ENCODE results near the gene ZNF133.

ZNF133 gene

DNA sequence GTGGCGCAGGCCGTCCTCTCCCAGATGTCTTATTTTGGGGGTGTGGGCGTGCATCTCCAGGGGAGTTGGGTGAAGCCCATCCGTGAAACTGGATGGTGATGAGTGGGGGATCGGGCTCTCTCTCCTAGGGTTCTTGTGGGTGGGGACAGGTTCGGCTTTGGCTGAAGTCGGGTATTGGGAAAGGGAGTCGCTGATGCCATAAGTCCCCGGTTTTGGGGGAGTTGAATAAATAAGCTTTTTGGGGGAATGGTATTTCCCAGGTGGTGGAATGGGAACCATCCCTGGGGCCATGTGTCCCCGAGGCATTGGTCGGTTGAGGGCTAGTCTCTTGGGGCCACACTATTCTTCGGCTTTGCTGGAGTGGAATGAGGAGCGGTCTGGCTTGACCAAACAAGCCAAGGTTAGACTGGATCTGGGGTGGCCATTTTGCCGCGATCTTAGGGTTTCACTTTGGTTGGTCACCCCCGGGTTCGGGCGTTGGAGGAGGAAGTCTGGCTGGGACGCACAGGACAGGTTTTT lies 481 bp downstream of the ZNF133 start:
- TF ChIP-seq, protein P1, sequence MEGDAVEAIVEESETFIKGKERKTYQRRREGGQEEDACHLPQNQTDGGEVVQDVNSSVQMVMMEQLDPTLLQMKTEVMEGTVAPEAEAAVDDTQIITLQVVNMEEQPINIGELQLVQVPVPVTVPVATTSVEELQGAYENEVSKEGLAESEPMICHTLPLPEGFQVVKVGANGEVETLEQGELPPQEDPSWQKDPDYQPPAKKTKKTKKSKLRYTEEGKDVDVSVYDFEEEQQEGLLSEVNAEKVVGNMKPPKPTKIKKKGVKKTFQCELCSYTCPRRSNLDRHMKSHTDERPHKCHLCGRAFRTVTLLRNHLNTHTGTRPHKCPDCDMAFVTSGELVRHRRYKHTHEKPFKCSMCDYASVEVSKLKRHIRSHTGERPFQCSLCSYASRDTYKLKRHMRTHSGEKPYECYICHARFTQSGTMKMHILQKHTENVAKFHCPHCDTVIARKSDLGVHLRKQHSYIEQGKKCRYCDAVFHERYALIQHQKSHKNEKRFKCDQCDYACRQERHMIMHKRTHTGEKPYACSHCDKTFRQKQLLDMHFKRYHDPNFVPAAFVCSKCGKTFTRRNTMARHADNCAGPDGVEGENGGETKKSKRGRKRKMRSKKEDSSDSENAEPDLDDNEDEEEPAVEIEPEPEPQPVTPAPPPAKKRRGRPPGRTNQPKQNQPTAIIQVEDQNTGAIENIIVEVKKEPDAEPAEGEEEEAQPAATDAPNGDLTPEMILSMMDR (IDR thresholded peaks at IDR 0.05): no peak

DNA sequence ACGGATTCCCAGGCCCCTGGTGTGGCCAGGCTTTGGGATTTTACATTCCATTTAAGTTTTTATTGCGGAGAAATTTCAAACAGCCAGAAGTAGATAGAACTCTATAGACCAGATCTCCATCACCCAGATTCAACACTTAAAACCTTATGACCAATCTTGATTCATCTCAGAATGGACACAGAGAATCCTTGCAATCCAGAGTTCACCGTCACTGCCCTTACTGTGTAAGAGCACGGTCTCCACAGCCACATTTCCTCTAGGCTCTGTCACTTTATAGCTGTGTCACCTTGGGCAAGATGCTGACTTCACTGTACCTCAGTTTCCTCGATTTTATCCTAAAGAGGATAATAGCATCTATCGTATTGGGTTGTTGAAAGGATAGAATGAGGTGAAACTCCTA lies 979 bp downstream of the ZNF133 start:
- TF ChIP-seq, protein P1 (IDR thresholded peaks at IDR 0.05): no peak

DNA sequence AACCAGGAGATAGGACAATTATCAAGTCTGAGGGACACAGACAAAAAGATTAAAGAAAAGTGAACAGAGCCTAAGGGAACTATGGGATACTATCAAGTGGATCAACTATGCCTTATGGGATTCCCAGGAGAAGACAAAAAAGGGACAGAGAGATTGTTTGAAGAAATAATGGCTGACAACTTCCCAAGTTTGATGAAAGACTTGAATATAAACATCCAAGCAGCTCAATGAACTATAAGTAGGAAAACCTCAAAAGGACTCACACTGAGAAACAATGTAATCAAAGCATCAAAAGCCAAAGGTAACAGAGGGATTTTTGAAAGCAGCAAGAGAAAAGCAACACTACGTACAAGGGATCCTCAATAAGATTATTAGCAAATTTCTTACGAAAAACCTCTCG lies 11.0 kb downstream of the ZNF133 start:
- TF ChIP-seq, protein P1 (IDR thresholded peaks at IDR 0.05): no peak

DNA sequence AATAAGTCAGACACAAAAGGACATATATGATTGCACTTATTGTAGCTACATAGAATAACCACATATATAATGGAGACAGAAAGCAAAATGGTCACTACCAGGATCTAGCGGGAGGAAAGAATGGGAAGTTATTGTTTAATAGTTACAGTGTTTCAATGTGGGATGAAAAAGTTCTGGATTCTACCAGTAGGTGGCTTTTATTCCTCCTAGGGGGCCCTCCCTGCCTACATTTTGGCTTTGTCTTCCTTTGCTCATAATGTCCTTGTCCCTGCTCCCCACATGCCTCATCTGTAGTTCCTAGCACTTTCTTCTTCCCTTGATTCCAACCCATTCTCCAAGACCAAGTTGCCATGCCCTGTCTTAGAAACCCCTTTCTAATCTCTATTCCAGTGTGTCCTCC lies 16.3 kb downstream of the ZNF133 start:
- TF ChIP-seq, protein P1 (IDR thresholded peaks at IDR 0.05): no peak; the same call in 1 of the 2 replicates

DNA sequence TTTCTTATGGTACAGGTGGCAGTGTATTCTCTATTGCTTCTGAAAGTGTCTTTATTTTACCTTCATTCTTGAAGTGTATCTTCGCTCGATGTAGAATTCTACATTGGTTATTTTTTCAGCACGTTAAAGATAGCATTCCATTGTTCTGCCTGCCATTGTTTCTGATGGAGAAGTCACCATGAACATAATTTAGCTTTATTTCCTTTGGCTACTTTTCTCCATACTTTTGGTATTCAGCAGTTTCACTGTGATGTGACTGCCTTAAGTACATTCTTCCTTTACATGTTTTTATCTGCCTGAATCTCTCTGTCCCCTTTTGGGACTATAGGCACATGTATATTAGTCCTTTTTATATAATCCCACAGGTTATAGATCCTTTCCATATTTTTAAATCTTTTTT lies 19.0 kb downstream of the ZNF133 start:
- TF ChIP-seq, protein P1 (IDR thresholded peaks at IDR 0.05): no peak

DNA sequence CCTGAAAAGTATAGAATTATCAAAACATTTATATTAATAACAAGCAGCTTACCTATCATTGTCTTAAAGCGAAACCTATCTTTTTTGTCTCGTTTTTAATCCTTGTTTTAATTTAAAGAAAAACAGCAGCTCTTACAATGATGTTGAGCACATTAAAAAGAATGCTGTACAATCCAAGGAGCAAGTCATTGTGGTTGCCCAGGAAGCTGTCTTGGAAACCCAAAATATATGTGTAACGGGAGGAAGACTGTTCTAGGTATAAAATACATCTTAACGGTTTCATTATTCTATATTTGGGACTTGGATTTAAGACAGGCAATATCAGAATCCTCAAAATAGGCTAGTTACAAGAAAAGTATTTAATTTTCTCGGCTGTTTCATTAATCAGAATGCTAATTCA lies 21.7 kb downstream of the ZNF133 start:
- TF ChIP-seq, protein P1 (IDR thresholded peaks at IDR 0.05): no peak

DNA sequence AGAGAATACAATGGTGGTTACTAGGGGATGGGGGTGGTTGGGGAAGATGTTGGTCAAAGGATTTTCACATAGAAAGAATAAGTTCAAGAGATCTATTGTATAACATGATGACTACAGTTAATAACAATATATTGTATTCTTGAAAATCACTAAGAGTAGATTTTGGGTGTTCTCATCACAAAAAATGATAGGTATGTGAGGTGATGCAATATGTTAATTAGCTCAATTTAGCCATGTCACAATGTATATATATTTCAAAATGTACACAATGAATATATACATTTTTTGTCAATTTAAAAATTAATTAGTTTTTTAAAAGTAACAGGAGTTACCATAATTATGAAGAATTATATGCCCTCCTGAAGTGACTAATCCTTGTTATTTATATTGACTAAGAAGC lies 22.3 kb downstream of the ZNF133 start:
- TF ChIP-seq, protein P1 (IDR thresholded peaks at IDR 0.05): no peak

DNA sequence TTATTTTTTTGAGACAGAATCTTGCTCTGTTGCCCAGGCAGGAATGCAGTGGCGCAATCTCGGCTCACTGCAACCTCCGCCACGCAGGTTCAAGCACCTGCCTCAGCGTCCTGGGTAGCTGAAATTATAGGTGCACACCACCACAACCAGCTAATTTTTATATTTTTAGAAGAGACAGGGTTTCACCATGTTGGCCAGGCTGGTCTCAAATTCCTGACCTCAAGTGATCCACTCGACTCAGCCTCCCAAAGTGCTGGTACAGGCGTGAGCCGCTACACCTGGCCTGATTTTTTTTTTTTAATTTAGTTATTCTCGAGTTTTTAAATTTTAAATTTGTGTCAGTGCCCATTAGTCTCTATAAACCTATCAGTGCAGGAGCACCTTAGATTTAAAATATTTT lies 24.4 kb downstream of the ZNF133 start:
- TF ChIP-seq, protein P1 (IDR thresholded peaks at IDR 0.05): no peak

Measured in LNCAP (cell line).